Stimulated activated CD8-positive, alpha-beta memory T cell treated with anti-CD3 and anti-CD28 coated beads, Interleukin-4, amount 100 ng/mL, for 48 hours (primary cell): ENCODE measurements around the gene TGFA.
A peak's percentile ranks its signal among the peaks of the same experiment; 100 is the strongest.

Experiments used
- DNase-seq: peaks from one replicate; pipeline ENCODE4 v3.0.0-alpha.2; 2020

The TGFA gene

GRCh38 chr2:70458661-70459060, 95.0 kb downstream of the TGFA start:
- DNase-seq = no peak

GRCh38 chr2:70456585-70457495, 96.8 kb downstream of the TGFA start:
- peak; percentile 10 for DNase-seq

GRCh38 chr2:70454936-70455544, 98.6 kb downstream of the TGFA start:
- DNase-seq = peak; percentile 7

GRCh38 chr2:70450641-70451250, 102.9 kb downstream of the TGFA start:
- DNase-seq = peak; percentile 3

GRCh38 chr2:70448041-70448440, 105.6 kb downstream of the TGFA start:
- no peak for DNase-seq

GRCh38 chr2:70443726-70444125, 109.9 kb downstream of the TGFA start:
- DNase-seq = no peak

GRCh38 chr2:70443078-70443465, 110.6 kb downstream of the TGFA start:
- no peak for DNase-seq

- no peak for DNase-seq
These were observed 111.1 kb downstream of the TGFA start for GRCh38 chr2:70442301-70443077.

- peak; percentile 23 for DNase-seq
These were observed 113.0 kb downstream of the TGFA start for GRCh38 chr2:70440621-70441020.

- DNase-seq = no peak
These were observed 118.5 kb downstream of the TGFA start for GRCh38 chr2:70435138-70435537.

- no peak for DNase-seq
These were observed 120.3 kb downstream of the TGFA start for GRCh38 chr2:70433315-70433714.

GRCh38 chr2:70431716-70432347, 121.8 kb downstream of the TGFA start:
- no peak for DNase-seq

GRCh38 chr2:70426341-70426740, 127.3 kb downstream of the TGFA start:
- no peak for DNase-seq

- DNase-seq = no peak
These were observed 127.8 kb downstream of the TGFA start for GRCh38 chr2:70425682-70426301.

- no peak for DNase-seq
These were observed 132.9 kb downstream of the TGFA start for GRCh38 chr2:70420740-70421139.

- DNase-seq = no peak
These were observed 133.5 kb downstream of the TGFA start for GRCh38 chr2:70420143-70420542.

GRCh38 chr2:70418514-70418913, 135.1 kb downstream of the TGFA start:
- DNase-seq = no peak

- DNase-seq = no peak
These were observed 136.6 kb downstream of the TGFA start for GRCh38 chr2:70417011-70417410.

GRCh38 chr2:70412294-70413070, 141.1 kb downstream of the TGFA start:
- no peak for DNase-seq

GRCh38 chr2:70411483-70412125, 142.0 kb downstream of the TGFA start:
- DNase-seq = no peak
